Measurements from ENCODE around the gene CCDC66.

Gene CCDC66

GRCh38 chr3:56622381-56622780 is 65.4 kb downstream of the CCDC66 start:
- no peak for DNase-seq (ENCODE audit: low spot score)

GRCh38 chr3:56624725-56625124 is 67.8 kb downstream of the CCDC66 start:
- DNase-seq (ENCODE audit: low spot score), result no peak

- DNase-seq (ENCODE audit: low spot score), result no peak
Observed at GRCh38 chr3:56629047-56629446, 72.1 kb downstream of the CCDC66 start.

- no peak for DNase-seq (ENCODE audit: low spot score)
Observed at GRCh38 chr3:56629451-56629850, 72.5 kb downstream of the CCDC66 start.

GRCh38 chr3:56630966-56631365 is 74.0 kb downstream of the CCDC66 start:
- no peak for DNase-seq (ENCODE audit: low spot score)

GRCh38 chr3:56633181-56633580 is 76.2 kb downstream of the CCDC66 start:
- DNase-seq (ENCODE audit: low spot score), result no peak

GRCh38 chr3:56633602-56634535 is 76.9 kb downstream of the CCDC66 start:
- no peak for DNase-seq (ENCODE audit: low spot score)

GRCh38 chr3:56645407-56645806 is 88.4 kb downstream of the CCDC66 start:
- no peak for DNase-seq (ENCODE audit: low spot score)

- DNase-seq (ENCODE audit: low spot score), result no peak
Observed at GRCh38 chr3:56654460-56654859, 97.5 kb downstream of the CCDC66 start.

- DNase-seq (ENCODE audit: low spot score), result no peak
Observed at GRCh38 chr3:56655709-56656108, 98.7 kb downstream of the CCDC66 start.

- DNase-seq (ENCODE audit: low spot score), result no peak
Observed at GRCh38 chr3:56664823-56665222, 107.8 kb downstream of the CCDC66 start.

GRCh38 chr3:56667973-56668579 is 111.1 kb downstream of the CCDC66 start:
- DNase-seq (ENCODE audit: low spot score), result peak; percentile 11

Data from iPS-NIHi11 (cell line).